Osteocyte (in vitro differentiated cells): ENCODE measurements around the gene MYL7. TPM values are rescaled to one million over a fixed set of nuclear protein-coding genes. Genes with fewer than 3 reads are reported as not detected.

ENCODE experiments used
- DNase-seq: peaks from one replicate; pipeline ENCODE4 v3.0.0; 2021; ENCODE audit warnings: mixed read lengths; ENCODE audit not compliant: unreplicated experiment; ENCODE audit errors: extremely low spot score
- H3K27ac Mint-ChIP-seq: one replicate; pipeline ENCODE4 v1.8.0; 2021; ENCODE audit warnings: mild to moderate bottlenecking, mixed read lengths; ENCODE audit not compliant: unreplicated experiment
- H3K27me3 Mint-ChIP-seq: one replicate; pipeline ENCODE4 v1.8.0; 2021; ENCODE audit warnings: mixed read lengths; ENCODE audit not compliant: unreplicated experiment
- H3K36me3 Mint-ChIP-seq: one replicate; pipeline ENCODE4 v1.8.0; 2021; ENCODE audit warnings: mixed read lengths; ENCODE audit not compliant: unreplicated experiment
- H3K4me1 Mint-ChIP-seq: one replicate; pipeline ENCODE4 v1.8.0; 2021; ENCODE audit warnings: mixed read lengths; ENCODE audit not compliant: unreplicated experiment
- H3K4me3 Mint-ChIP-seq: one replicate; pipeline ENCODE4 v1.8.0; 2021; ENCODE audit warnings: mild to moderate bottlenecking, moderate library complexity, mixed read lengths; ENCODE audit not compliant: unreplicated experiment
- H3K9me3 Mint-ChIP-seq: one replicate; pipeline ENCODE4 v1.8.0; 2021; ENCODE audit warnings: mixed read lengths; ENCODE audit not compliant: unreplicated experiment
- total RNA-seq: library from RNA; stranded (reverse); gene quantifications from 2 replicates; pipeline ENCODE4 v1.2.1, GENCODE V29; 2021
- TF ChIP-seq, protein P1 (sequence below): fragments of 200-600 bp; sonication (generic); IDR thresholded peaks from 2 replicates; pipeline ENCODE4 v1.5.0; 2021; ENCODE audit warnings: antibody characterized with exemption, mild to moderate bottlenecking, moderate library complexity

The MYL7 gene
- total RNA-seq, 1 donor from 2014 or later, result not detected

- no peak for DNase-seq
- no peaks in the 10 kb centered on the region for H3K36me3 Mint-ChIP-seq
- H3K27ac Mint-ChIP-seq, result no peak overlapping the region
- H3K9me3 Mint-ChIP-seq, result no peaks in the 10 kb centered on the region
- TF ChIP-seq, protein P1, sequence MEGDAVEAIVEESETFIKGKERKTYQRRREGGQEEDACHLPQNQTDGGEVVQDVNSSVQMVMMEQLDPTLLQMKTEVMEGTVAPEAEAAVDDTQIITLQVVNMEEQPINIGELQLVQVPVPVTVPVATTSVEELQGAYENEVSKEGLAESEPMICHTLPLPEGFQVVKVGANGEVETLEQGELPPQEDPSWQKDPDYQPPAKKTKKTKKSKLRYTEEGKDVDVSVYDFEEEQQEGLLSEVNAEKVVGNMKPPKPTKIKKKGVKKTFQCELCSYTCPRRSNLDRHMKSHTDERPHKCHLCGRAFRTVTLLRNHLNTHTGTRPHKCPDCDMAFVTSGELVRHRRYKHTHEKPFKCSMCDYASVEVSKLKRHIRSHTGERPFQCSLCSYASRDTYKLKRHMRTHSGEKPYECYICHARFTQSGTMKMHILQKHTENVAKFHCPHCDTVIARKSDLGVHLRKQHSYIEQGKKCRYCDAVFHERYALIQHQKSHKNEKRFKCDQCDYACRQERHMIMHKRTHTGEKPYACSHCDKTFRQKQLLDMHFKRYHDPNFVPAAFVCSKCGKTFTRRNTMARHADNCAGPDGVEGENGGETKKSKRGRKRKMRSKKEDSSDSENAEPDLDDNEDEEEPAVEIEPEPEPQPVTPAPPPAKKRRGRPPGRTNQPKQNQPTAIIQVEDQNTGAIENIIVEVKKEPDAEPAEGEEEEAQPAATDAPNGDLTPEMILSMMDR, result no peak
- H3K4me3 Mint-ChIP-seq, result peak overlapping the region; percentile 53
- peaks cover 3% of the 10 kb centered on the region for H3K4me1 Mint-ChIP-seq
- peaks cover 6% of the 10 kb centered on the region for H3K27me3 Mint-ChIP-seq
Observed at GRCh38 chr7:44145969-44146911, 5.1 kb upstream of the MYL7 start.

DNA sequence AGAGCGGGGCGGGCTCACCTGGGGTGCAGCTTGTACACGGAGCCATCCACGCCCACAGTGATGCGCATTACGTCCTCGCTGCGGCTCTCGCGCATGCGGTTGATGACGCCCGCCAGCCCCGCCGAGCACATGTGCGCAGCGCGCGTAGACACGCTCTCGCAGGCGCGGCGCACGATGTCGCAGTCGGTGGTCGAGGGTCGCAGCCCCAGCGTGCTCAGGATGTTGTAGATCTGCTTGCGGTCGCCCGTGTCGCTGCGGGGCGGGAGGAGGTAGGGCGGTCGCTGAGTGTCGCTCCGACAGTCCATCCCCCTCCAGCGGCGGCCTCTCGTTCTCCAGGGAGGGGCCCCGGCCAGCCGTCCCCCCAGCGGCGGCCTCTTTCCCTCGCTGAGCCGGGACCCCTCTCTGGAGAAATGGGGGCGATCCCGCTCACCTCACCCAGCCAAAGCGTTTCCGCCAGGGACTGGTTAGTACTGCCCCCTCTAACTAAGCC, 4.4 kb upstream of the MYL7 start:
- peaks cover 6% of the 10 kb centered on the region for H3K27me3 Mint-ChIP-seq
- peak overlapping the region; percentile 53 for H3K4me3 Mint-ChIP-seq
- no peaks in the 10 kb centered on the region for H3K36me3 Mint-ChIP-seq

DNA sequence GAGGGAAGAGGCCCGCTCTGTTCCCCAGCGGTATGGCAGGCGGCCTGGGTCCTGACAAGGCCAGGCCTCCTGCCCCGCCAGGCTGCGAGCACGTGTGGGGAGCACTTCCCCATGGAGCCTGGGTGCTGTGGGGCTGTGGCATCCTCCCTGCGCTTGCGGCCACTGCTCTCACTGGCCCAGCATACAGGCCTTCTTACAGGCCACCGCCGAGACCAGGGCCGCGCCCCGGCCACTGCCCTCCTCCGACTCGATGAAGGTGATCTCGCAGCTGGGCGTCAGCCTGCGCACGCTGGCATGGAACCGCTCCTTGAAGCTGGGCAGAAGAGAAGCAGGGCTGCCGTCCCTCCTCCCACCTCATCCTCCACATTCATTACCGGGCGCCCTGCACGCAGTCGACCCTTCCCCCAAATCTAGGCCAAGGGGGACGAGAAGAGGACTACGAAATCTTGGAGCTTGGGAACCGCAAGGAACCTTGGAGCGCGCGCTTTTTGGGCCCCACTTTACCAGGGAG, 3.9 kb upstream of the MYL7 start:
- Mint-ChIP-seq H3K4me3 (no peak overlapping the region), H3K27ac (no peak overlapping the region), H3K36me3 (no peaks in the 10 kb centered on the region), H3K4me1 (peaks cover 3% of the 10 kb centered on the region), H3K9me3 (no peaks in the 10 kb centered on the region), H3K27me3 (peaks cover 6% of the 10 kb centered on the region)
- DNase-seq, result no peak
- TF ChIP-seq, protein P1, result no peak

More for the DNA sequence above, 4.4 kb upstream of the MYL7 start:
- Mint-ChIP-seq H3K4me1 (peaks cover 3% of the 10 kb centered on the region), H3K27ac (no peak overlapping the region), H3K9me3 (no peaks in the 10 kb centered on the region)
- DNase-seq, result no peak
- TF ChIP-seq, protein P1, result no peak

- no peak for DNase-seq
- Mint-ChIP-seq H3K4me3 (no peak overlapping the region), H3K27me3 (peaks cover 6% of the 10 kb centered on the region), H3K4me1 (peaks cover 3% of the 10 kb centered on the region), H3K36me3 (no peaks in the 10 kb centered on the region), H3K9me3 (no peaks in the 10 kb centered on the region), H3K27ac (no peak overlapping the region)
- TF ChIP-seq, protein P1, result no peak
Observed at GRCh38 chr7:44144426-44144967, 3.4 kb upstream of the MYL7 start.
